NCI-H460 (cell line): ENCODE measurements around the gene APPL2. TPM values are rescaled to one million over a fixed set of nuclear protein-coding genes. Genes with fewer than 3 reads are reported as not detected.
"Not testable (repeated sequence)": the region's sequence is repeated elsewhere in the genome, so short reads cannot be mapped to it uniquely, and the experiment has no call there.

ENCODE experiments used
- DNase-seq: peaks from one replicate; pipeline ENCODE4 v3.0.0-alpha.2; 2016; ENCODE audit warnings: low read depth; ENCODE audit errors: extremely low read depth
- total RNA-seq: library from RNA; depleted of rRNA; stranded (reverse); fragments of >200 nt; shearing (Covaris generic); gene quantifications from 2 replicates; pipeline ENCODE4 v1.2.3, GENCODE V29; 2014

Gene APPL2
- total RNA-seq, 1 experiment from 2014 or later = 26.9 TPM

DNA sequence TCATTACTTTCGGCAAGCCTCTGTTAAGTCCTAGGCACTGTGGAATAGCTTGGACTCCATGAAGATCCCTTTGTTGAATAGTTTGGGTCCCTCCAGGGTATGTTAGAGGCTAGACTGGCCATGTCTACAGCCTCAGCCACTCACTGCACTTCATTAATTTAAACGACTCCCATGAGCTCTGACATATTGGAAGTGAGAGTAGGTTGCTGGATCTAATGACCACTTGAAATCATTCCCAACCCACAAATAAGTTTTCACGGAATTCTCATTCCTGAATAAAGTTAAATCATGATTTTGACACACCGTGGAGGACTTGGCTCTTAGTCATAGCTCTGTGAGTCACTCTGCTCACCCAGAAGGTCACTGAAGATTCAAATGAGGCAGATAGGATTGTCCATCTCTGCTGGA lies 21.4 kb upstream of the APPL2 start:
- DNase-seq = no peak

DNA sequence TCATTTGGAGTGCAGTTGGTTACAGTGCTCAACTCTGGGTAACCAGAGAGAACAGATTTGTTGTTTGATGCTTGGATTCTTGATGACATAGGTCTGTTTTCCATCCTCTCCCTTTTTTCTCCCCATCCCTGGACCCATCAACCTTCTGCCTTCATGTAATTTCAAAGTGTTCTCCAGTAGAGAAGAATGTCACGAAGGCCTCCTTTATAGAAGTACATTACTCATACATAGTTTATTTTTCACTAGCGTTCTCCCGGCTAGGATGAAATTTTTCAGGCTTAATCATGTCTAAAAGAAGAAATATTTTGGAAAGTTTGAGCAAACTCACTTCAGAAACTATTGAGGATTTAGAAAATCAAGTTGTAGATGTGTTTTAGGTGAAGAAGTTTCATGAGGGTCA lies 20.9 kb upstream of the APPL2 start:
- DNase-seq = no peak

DNA sequence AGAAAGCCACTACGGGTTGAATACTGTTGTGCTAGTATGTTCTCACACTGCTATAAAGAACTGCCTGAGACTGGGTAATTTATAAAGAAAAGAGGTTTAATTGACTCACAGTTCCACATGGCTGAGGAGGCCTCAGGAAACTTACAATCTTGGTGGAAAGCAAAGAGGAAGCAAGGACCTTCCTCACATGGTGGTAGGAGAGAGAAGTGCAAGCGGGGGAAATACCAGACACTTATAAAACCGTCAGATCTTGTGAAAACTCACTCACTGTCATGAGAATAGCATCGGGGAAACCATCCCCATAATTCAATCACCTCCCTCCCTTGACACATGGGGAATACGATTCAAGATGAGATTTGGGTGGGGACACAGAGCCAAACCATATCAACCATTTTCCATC lies 20.5 kb upstream of the APPL2 start:
- DNase-seq = not testable (repeated sequence)

DNA sequence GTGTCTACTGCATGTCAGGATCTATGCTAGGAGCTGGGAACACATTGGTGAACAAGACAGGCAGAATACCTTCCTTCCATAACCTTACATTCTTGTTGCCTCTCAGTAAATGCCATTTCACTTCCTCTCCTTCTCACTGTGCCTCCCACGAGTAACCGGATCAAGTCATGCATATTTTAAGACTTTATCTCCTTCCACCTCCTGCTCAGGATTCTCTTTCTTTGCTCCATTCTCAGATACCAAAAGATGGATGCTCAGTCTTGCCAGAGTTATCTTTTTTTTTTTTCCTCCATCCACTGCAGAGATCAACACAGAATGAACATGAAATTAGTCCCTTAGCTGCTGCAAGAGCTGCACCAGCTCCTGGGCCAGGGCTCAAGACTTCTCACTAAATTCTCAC lies 20.0 kb upstream of the APPL2 start:
- DNase-seq = no peak

DNA sequence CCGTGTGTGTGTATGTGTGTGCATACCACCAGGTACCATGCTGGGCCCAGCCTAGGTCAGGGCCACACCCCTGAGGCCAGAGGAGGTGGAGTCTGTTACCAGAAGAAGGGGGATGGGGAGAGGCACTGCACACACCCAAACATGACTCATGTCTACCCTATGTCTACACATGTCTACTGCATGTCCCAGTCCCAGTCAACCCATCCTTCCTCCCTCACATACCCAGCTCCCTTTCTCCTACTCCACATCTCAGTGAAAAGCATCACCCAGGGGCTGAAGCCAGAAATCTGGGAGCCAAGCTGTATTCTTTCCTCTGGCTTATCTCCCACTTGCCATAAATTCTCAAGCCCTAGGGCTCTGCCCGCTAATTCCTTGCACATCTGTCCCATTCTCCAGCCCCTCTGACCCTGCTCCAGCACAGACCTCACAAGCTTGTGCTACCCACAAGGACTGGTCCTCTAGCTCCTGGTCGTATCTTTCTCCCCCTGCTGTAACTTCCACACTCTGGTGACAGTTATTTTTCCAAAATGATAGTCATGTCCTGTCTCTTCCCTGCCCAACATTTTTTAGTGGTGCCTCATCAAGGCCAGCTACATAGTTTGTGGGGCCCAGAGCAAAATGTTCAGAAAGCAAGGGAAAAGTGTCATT lies 18.0 kb upstream of the APPL2 start:
- peak; percentile 85 for DNase-seq

DNA sequence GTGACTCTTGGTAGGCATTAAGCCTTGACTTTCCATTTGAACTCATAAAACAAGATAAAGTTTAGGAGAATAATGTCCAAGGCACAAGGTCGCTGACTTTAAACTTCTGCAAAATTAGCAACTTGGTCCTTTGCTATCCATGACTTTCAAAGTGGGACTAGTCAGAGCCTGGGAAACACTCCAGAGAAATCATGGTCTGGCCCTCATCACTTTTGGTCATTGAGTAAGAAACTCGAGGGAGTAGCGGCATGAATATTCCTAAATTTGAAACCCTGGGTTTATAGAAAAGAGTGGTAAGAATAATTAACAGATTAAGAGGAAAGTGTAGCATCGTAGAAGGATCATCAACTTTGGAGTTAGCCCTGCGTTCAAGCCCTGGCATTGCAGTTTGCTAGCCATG lies 16.9 kb upstream of the APPL2 start:
- DNase-seq = no peak

DNA sequence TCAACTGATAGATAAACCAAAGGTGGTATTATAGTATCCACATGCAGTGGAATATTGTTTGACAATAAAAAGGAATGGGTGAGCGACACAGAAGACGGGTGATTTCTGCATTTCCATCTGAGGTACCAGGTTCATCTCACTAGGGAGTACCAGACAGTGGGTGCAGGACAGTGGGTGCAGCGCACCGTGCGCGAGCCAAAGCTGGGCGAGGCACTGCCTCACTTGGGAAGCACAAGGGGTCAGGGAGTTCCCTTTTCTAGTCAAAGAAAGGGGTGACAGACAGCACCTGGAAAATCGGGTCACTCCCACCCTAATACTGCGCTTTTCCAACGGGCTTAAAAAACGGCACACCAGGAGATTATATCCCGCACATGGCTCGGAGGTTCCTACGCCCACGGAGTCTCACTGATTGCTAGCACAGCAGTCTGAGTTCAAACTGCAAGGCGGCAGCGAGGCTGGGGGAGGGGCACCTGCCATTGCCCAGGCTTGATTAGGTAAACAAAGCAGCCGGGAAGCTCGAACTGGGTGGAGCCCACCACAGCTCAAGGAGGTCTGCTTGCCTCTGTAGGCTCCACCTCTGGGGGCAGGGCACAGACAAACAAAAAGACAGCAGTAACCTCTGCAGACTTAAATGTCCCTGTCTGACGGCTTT lies 9.9 kb upstream of the APPL2 start:
- not testable (repeated sequence) for DNase-seq

DNA sequence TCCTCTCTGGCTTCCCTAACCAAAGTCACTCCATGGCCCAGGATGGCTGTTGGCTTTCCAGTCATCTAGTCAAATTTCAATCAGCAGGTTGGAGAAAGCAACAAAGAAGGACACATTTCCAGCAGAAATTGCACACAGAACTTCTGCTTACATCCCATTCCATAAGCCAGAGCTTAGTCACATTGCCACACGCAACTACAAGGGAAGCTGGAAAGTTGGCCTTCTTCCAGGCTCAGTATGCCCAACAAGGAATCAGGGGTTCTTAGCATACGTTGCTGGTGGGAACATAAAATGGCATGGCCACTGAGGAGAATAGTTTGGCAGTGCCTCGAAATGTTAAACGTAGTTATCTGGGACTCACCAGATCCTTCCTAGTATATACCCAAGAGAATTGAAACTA lies 9.3 kb upstream of the APPL2 start:
- DNase-seq = no peak

DNA sequence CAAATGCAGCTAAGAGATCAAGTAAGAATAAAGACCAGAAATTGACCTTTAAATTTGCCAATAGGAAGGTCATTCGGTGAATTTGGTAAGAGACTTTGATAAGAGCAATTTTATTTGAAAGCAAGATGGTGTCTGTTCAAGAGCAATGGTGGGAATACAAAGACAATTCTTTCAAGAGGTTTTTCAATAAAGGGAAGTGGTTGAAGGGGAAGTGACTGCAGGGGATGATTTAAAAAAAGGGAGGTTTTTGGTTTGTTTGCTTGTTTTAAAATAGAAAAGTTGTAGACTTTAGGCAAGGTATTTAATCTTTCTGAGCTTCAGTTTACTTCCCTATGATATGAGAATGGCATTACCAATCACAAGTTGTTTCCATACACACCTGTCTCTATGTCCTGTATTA lies 4.3 kb upstream of the APPL2 start:
- DNase-seq = no peak

DNA sequence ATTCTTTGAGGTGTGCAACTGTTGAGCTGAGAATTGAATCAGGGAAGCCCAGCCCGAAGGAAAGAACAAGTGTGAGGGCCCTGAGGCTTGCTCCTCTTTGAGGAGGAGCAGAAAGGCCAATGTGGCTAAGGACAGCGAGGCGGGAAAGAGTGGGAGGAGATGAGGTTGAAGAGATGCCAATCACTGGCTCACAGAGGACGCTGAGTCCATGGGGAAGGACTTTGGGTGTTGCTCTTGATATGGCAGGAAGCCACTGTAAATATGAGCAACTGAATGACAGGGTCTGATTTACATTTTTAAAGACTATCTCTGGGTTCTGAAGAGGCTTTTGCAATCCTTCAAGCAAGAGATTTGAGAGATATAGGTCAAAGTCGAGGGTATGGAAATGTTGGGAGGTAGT lies 3.3 kb upstream of the APPL2 start:
- no peak for DNase-seq

DNA sequence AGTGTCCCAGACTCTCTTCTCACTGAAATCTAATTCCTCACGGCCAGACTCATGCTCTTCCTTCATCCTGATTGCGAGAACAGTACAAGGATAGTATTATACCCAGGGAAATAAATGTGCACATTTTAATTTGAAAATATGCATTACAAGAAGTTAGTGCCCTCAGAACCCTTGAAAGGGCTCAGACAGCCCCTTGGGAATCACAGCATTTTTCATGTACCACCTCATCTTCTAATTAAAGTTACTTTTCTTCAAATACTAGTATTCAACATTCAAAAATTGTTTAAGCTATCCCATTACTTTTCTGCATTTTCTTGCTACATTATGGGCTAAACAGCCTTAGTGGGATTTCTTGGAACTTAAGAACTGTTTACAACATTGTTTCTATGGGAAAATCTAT lies 1.7 kb upstream of the APPL2 start:
- no peak for DNase-seq

DNA sequence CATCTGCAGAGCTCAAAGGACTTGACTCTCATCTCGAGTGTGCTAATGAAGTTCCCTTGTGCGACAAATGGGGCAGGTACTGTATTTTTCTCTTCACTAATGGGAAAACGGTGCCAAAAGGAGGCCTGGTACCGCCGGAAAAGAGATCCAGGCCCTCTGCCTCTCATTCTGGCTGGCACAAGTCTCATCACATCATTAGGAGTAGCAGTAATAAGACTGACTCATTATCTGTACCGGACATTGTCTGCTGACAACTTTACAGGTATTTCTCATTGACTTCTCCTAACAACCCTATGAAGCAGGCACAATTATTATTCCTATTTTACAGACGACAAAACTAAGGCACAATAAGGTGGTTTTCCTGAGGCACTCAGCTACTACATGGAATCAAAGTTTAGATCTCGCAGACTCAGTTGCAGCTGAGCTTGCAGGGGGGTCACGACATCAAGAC lies 668 bp downstream of the APPL2 start:
- DNase-seq = no peak

DNA sequence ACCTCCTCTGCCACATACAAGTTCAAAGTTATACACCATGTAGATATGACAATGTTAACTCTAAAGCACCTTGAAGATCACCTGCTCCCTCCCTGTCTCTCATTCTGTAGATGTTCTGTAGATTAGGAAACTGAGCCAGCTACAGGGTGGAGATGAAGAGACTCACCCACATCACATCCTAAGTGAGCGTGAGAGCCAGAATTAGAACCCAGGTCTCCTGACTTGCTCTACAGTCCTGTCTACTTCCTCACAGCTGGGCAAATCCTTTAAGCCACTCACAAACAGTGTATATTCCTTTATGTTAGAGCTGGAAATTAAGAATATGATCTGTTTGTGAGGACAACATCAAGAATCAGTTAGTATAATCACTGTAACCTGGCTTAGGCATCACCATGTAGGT lies 1.8 kb downstream of the APPL2 start:
- no peak for DNase-seq

DNA sequence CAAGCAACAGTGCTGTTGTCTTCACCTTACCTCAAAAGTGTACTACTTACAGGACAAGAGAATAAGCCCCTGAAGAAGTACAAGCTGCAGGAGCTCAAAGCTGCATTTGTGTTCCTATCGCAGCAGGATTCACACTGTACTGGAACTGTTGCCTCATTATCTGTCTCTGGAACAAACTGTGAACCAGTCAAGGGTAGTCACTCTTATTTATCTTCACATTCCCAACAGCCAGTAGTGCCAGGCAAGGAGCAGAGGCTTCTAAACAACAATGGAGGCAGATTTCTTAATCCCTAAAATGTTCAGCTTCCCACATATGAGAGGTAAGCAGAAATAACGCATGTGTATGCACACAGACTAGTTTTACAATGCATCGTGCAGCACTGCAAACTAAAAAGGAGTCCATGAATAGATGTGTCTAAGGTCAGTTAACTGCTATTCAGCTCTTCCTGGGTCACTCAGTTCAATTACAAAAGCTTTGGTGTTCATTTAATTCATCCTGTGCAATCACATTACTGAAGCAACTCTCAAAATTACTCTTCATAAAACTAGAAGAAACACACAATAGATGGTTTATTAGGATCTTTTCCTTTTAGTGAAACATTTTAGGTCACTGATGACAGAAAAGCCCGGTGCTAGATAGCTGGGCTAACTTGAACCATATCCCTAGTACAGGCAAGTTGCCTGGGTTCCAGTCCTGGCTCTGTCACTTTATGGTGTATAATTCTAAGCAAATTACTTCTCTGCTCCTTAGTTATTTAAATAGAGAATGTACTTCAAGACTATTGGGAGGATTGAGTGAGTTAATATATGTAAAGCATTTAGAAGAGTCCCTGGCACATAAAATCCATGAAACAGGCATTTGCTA lies 2.7 kb downstream of the APPL2 start:
- DNase-seq = no peak

DNA sequence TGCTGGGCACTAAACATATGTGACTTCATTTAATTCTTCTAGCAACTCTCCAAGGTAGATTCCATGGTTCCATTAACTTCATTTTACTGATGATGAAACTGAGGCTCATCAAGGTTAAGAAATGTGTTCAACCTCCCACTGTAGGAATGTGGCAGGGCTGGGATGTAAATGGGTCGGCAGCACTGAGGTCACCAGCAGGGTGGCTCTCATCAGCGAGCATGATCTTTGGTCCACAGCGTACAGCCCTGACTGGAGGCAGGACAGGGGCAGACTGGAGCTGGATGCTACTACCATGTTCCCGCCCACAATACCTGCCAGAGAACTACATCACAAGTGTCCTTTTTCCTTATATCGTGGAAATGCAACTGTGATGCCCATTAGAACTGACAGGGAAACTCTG lies 4.6 kb downstream of the APPL2 start:
- DNase-seq = no peak

DNA sequence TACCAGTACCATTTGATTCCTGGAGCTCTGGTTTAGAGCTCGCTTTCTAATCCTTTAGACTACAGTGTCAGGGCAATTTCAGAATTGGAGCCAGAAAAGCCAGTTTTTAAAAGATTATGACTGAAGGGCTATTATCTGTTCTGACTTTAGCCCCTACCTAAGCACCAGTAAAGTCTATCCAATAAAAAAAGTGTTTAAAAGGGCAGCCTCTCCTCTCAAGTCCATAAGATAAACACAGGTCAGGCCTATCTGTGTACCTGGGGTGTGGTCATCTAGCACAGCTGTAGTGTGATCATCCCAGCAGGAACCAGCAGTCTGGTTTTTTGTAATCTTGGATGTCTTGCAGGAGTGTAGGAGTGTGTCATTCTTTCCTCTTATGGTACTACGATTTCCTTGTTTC lies 6.6 kb downstream of the APPL2 start:
- no peak for DNase-seq

DNA sequence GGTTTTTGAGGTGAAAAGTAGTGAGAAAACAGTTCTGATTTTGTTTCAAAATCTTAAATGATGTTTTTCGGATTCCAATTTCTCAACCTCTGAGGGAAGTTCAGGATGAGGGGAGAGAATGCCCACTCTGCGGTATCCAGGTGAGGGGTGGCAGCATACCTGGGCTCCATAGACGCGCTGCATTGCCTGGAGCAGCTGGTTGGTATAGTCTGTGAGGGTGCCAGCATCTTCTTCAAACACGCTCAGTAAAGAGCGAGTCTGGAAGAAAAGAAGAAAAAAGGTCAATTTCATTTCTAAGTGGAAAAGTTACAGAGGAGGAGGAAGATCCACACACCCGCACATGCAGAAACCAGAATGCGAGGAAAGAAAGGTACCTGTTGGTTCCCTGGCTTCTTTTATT lies 7.0 kb downstream of the APPL2 start:
- no peak for DNase-seq

DNA sequence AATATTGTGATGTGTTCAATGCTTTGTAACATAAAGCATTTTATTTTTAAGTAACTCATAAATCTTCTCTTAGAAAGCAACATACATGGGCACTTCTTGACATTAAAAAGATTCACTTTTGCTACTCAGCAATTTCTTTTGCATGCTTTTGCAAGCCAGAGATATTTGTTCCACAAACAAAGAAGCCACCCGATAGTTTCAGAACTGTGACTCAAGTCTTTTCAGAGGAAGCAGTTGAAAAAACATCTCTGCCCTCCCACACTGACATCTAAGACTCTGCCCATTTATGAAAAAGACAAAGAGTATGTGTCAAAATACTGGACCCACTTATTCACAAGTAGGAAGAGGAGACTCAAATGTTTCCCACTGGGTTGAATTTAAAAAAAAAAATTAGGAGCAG lies 7.5 kb downstream of the APPL2 start:
- no peak for DNase-seq

DNA sequence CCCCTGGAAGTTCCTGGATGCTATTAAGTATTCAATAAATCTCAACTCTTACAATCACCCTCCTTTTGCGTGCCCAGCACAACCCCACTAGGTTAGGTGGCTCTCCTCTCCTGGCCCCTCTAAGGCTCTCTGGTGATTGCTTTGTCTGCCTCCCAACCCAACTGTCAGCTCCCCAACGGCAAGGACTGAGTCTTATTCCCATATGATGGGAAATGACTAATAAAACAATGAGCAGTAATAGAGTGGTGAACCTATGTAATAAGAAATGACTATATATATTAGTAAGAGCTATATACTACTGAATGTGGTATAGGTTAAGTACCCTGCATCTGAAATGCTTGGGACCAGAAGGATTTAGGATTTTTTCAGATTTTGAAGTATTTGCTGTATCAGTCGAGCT lies 8.1 kb downstream of the APPL2 start:
- DNase-seq = no peak

DNA sequence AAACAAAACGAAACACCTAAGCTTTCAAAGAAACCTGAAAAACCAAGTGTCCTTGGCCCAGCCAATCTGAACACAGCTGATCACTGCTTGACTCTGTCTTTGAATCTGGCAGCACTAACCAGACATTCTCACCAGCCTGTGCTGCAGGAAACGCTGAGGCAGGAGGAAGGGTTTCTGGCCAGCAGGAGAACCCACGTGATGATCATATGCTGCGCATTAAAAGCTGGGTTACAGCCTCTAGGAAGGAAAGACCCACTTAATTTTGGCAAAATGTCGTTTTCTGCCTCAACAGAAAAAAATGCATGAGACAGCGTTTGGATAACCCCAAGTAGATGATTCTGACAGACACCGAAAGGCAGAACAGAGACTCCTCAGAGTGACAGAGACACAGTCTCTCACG lies 9.8 kb downstream of the APPL2 start:
- DNase-seq = no peak

DNA sequence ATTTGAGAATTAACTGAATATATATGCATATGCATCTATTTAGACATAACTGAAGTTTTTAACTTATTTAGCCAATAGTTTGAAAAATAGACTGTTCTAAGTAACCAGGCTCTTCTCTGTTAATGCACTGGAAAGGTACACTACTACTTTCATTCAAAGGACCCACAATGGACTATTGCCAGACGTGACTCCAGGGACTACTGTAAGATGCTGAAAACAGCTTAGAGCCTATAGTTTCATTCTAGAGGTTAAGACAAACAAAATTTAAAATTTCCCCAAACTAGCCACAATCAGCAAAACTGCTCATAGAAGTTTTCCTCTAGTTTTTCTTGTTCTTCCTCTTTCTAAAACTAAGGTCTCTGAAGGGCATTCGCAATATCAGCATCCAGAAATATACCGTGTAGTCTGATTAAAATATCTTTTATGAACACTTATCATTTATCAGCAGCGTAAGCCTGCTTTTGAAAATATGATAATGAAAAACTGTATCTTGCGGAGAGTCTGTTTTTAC lies 10.4 kb downstream of the APPL2 start:
- no peak for DNase-seq

DNA sequence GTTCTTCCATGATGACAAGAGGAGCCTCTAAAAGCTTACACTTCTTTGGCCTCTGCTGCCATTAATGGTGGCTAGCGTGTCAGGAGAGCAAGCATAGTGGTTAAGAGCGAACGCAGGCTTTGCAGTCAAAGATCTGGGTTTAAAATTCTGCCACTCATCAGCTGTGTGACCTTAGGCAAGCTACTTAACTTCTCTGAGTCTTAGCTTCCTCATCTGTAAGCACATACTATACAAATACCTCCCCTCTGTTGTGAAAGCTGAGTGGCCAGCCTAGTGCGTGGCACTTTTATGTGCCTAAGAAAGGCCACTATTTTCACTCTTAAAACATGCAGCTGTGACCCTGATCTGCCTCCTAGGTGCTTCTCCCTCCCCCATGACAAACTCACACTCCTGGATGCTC lies 11.6 kb downstream of the APPL2 start:
- DNase-seq = no peak
